ENCODE measurements around the gene CCSER1. TPM values are rescaled to one million over a fixed set of nuclear protein-coding genes. Genes with fewer than 3 reads are reported as not detected.

Gene CCSER1
- total RNA-seq, 1 donor from 2014 or later: 13.3 TPM

DNA sequence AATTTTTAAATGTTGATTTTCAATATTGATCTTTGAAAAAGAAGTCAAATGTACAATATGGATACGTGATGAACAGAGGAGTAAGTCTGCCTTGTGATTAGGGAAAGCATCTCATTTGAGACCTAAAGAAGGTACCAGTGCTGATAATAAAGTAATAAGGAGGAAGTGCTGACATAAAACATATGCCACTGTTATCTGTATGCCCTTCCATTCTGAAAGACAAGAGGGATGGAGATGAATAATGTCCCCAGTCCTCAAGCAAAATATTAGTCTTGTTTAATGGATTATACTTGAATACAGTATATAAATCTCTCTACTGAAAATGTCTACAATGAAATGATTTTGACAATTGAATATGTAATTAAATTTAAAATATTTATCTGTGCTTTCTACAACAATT, 58.2 kb downstream of the CCSER1 start:
- intact Hi-C loops (cut with micrococcal nuclease): no loop called here
- DNase-seq (no peak), ATAC-seq (peak; percentile 14)

GRCh38 chr4:90186229-90186628, 59.0 kb downstream of the CCSER1 start:
- ATAC-seq (no peak), DNase-seq (no peak)
- intact Hi-C loops (cut with micrococcal nuclease): no loop called here

DNA sequence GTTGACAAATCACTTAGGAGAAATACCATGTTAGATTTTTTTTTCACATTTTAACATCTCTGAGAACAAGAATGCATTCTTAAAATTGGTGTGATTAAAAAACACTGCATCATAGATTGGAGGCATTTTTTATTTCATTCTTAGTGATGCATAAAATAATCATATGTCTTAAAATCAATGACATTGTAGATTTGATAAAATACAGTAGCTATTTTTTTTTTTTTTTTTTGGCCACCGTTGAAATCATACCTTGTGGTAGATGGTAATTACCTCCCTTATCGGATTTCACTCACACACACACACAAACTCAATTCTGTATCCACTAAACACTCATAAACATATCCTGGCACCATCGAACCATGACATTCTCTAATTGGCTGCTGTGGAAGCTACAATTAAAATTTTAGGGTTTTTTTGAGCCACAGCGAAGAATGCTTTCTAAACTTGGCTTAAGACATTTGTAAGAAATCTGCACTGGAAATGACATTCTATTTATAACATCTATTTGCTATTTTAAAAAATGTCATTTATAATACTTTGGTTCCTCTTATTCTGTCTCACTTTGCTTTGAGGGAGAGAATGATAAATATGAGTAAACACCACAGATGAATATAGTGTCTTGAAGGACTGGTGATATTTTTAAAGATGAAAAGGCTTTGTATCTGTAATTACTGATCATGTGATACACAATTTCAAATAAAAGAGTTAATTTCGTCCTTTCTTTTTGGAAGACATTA, 60.1 kb downstream of the CCSER1 start:
- DNase-seq (no peak), ATAC-seq (no peak)
- intact Hi-C loops (cut with micrococcal nuclease): no loop called here

DNA sequence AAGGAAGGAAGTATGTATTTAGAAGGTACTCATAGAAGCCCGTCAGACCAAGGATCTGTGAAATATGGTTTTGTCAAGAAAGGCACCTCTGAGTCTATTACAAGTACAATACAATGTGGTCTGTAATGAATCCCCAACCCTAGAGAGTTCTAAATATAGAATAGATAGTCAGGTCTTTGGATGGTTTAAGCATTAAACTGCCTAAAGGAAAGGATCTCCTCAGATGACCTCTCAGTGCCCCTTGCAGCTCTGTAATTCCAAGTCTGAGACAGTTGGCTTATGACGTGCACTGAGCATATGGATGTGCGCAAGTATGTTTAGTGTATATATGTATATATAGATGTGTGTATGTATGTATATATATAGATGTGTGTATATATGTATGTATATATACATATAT, 62.0 kb downstream of the CCSER1 start:
- ATAC-seq: peak; percentile 66
- no peak for DNase-seq
- intact Hi-C loops (cut with micrococcal nuclease): no loop called here

- ATAC-seq (no peak), DNase-seq (no peak)
- intact Hi-C loops (cut with micrococcal nuclease): no loop called here
Measured at GRCh38 chr4:90189946-90190345, 62.8 kb downstream of the CCSER1 start.

DNA sequence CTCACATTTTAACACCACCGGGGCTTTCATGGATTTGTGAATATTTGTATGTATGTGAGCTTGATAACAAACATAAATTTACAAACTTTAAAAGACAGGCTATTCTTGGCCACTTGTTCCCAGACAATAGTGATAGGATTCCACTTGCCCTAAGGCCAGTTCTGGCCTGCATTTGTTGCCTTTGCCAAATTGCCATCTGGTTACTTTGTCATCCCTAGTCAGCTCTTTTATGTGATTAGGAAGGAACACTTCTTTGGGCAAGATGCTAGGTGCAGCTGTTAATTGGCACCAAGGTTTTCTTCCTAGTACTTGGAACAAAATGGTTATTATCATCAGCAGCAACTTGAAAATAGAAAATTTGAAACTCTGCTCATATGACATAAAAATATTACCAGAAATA, 63.3 kb downstream of the CCSER1 start:
- DNase-seq: no peak
- ATAC-seq: peak; percentile 39
- intact Hi-C loops (cut with micrococcal nuclease): no loop called here

GRCh38 chr4:90198086-90198847, 71.1 kb downstream of the CCSER1 start:
- intact Hi-C loops (cut with micrococcal nuclease): no loop called here
- DNase-seq: no peak
- no peak for ATAC-seq

- ATAC-seq (no peak), DNase-seq (no peak)
- intact Hi-C loops (cut with micrococcal nuclease): no loop called here
Measured at GRCh38 chr4:90207887-90208454, 80.8 kb downstream of the CCSER1 start.

DNA sequence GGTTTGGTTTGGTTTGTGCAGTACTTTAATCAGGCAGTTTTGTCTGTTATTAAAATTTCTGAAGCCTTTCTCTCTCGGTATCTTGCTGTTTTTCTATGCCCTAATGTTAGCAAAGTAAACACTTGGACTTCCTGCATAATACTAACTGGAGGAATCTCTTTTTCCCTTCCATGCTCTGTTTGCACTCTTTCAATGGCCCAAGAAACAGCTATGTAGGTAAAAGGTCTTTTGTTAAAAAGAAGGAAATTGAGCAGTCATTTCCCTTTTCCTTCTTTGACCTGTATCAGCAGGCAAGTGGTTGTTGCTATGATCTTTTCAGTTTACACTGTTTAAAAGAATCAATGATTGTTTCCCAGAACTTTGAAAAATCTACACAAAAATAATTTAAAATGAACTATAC, 82.7 kb downstream of the CCSER1 start:
- no peak for DNase-seq
- intact Hi-C loops (cut with micrococcal nuclease): no loop called here

GRCh38 chr4:90211174-90211573, 84.0 kb downstream of the CCSER1 start:
- DNase-seq: no peak
- no peak for ATAC-seq
- intact Hi-C loops (cut with micrococcal nuclease): no loop called here

More for the DNA sequence above, 82.7 kb downstream of the CCSER1 start:
- no peak for ATAC-seq

DNA sequence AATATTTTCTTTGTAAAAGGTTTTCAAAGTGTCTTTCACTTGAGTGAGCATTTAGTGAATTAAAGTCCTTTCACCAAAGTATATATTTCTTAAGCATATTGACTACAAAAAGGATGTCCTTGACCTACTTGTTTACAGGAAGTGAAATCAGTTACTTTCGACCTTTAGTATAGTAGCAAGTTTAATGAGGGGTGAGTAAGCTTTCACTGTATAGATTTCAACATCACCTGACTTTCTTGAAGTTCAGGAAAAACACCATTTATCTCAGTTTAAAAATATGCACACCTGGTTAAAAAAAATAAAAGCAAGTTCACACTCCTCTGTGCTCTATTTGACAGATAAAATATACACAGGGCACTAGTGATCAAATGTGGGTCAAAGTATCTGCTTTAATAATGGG, 88.1 kb downstream of the CCSER1 start:
- DNase-seq (no peak), ATAC-seq (no peak)
- intact Hi-C loops (cut with micrococcal nuclease): no loop called here

DNA sequence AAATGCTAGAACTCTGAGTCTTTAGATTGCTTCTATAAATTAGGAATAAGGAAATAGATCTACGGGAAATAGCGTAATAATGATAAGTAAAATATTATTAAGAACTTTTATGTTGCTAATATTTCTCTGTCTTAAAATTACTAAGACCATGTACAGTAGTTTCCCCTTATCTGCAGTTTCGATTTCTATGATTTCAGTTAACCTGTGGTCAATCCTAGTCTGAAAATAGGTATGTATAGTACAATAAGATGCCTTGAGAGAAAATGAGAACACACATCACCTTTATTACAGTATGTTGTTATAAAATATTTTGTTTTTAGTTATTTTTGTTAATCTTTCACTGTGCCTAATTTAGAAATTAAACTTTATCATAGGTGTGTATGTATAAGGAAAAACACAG, 92.6 kb downstream of the CCSER1 start:
- ATAC-seq (no peak), DNase-seq (no peak)
- intact Hi-C loops (cut with micrococcal nuclease): no loop called here

DNA sequence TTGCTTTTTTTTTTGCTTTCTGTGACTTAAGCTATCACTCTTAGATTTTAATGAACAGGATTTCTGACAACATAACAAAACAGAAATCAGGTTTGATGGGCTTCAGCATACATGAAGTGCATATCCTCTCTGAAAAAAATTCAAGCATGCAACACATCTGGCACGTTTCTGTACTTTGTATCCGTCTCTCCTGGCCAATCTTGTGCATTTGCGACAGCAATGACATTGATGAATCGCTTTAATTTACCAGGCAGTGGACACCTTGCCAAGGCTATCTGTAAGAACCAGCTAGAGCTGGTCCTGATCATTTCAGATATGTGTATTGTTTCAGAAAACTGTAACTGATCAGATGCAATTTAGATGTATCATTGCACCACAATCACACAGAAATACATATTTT, 93.3 kb downstream of the CCSER1 start:
- intact Hi-C loops (cut with micrococcal nuclease): no loop called here
- no peak for DNase-seq
- ATAC-seq: no peak

GRCh38 chr4:90226734-90227133, 99.5 kb downstream of the CCSER1 start:
- intact Hi-C loops (cut with micrococcal nuclease): no loop called here
- ATAC-seq: no peak
- DNase-seq: no peak

- ATAC-seq (no peak), DNase-seq (no peak)
- intact Hi-C loops (cut with micrococcal nuclease): no loop called here
Measured at GRCh38 chr4:90227177-90227576, 100.0 kb downstream of the CCSER1 start.

- peak; percentile 73 for DNase-seq
- ATAC-seq: peak; percentile 98
- intact Hi-C loops (cut with micrococcal nuclease): no loop called here
Measured at GRCh38 chr4:90234916-90235547, 107.8 kb downstream of the CCSER1 start.

DNA sequence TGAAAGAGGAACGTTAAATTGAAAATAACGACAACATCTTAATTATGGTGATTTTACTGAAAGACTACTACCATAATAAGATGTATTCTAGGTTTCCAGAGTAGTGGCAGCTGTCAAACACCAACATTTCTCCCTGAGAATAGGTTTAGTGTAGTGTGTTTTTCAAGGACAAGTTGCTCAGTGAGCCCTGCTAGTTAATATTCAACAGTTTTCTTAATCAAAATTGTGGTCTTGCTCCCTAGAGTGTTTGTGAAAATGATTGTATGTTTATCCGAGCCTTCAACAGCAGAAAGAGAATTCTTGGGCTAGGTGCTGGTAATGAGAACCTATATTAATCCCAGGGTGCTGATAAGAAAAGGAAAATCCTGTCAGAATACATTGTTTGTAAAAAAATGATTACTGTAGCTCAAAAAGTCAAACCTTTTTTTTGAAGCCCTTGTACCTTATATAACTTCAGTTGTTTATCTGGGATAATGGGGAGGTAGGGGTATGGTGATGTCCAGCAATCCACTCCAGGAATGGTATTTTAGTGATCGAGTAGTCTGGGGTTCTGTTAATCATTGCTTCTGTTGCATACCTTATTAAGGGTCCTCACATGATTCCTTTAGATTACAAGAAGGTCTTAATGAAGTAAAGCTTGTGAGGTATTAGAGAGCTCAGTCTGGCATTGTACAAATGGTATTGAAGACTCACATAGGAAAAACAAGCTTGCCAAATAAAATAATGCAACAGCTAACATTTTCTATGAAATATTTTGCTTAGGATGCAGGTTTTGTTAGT, 110.7 kb downstream of the CCSER1 start:
- ATAC-seq (no peak), DNase-seq (no peak)
- intact Hi-C loops (cut with micrococcal nuclease): no loop called here

- intact Hi-C loops (cut with micrococcal nuclease): no loop called here
- no peak for DNase-seq
- ATAC-seq: no peak
Measured at GRCh38 chr4:90240333-90240732, 113.1 kb downstream of the CCSER1 start.

DNA sequence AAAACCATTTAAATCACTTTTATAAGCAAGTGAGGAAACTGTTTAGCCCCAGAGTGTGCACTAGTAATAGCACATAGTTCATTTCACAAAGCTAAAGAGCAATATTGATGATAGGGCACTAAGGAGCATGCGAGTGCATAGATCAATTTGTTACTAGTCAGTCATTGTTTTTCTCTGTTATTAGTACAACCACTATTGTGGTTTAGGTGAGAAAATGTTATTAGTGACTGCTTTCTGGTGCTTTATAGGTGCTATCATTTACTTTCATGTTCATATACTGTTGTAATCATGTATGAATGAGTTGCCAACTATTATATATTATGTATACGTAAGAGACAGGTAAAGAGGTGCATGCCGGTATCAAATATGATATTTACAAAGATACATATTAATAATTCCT, 113.8 kb downstream of the CCSER1 start:
- intact Hi-C loops (cut with micrococcal nuclease): no loop called here
- no peak for ATAC-seq
- no peak for DNase-seq
